H1 (cell line): ENCODE data around the gene CENPM. TPM values are rescaled to one million over a fixed set of nuclear protein-coding genes. Genes with fewer than 3 reads are reported as not detected.

Experiments used
- CTCF ChIA-PET: fragments of 300-600 bp; sonication (Branson Sonifier 250); formaldehyde crosslinking; loops from one replicate; lab custom pipeline; 2021; ENCODE audit not compliant: partially characterized antibody; lab: Charles Lee
- POLR2A ChIA-PET: fragments of 300-600 bp; sonication (Branson Sonifier 250); formaldehyde crosslinking; loops from one replicate; lab custom pipeline; 2021; ENCODE audit warnings: inconsistent platforms; ENCODE audit not compliant: partially characterized antibody; lab: Charles Lee
- DNase-seq, 2 experiments: peaks; one replicate each; pipeline versions ENCODE4 v3.0.0 to v3.0.0-alpha.2; 2010 to 2022; ENCODE audit warnings: low spot score in 2 of 2, low read depth in 1 of 2, mixed read lengths in 1 of 2
- FAIRE-seq: peaks from 2 replicates; lab custom pipeline; 2011; peaks lifted over from hg19 to GRCh38; lab: Jason Lieb, UNC
- H2AFZ ChIP-seq: 2 replicates; pipeline ENCODE4 v1.8.1; 2012; ENCODE audit warnings: low read length, inconsistent platforms
- H2AK5ac ChIP-seq: 2 replicates; pipeline ENCODE4 v1.6.1; 2013; ENCODE audit warnings: low read depth, low read length
- H2BK120ac ChIP-seq: replicated peaks from 2 replicates; pipeline ENCODE3; 2013; ENCODE audit warnings: low read depth, low read length, inconsistent platforms
- H2BK12ac ChIP-seq: 2 replicates; pipeline ENCODE4 v1.6.1; 2013; ENCODE audit warnings: low read depth, low read length
- H2BK15ac ChIP-seq: 2 replicates; pipeline ENCODE4 v1.6.1; 2013; ENCODE audit warnings: low read length
- H2BK20ac ChIP-seq: 2 replicates; pipeline ENCODE4 v1.6.1; 2013; ENCODE audit warnings: low read length
- H2BK5ac ChIP-seq: 2 replicates; pipeline ENCODE4 v1.6.1; 2013; ENCODE audit warnings: low read depth, low read length
- H3K14ac ChIP-seq: 2 replicates; pipeline ENCODE4 v1.6.1; 2013; ENCODE audit warnings: inconsistent platforms; ENCODE audit not compliant: insufficient read length
- H3K18ac ChIP-seq: 2 replicates; pipeline ENCODE4 v1.6.1; 2013; ENCODE audit warnings: low read length; ENCODE audit errors: extremely low read depth
- H3K23ac ChIP-seq: 2 replicates; pipeline ENCODE4 v1.6.1; 2013; ENCODE audit warnings: inconsistent platforms; ENCODE audit not compliant: insufficient read length
- H3K23me2 ChIP-seq: 2 replicates; pipeline ENCODE4 v1.6.1; 2013; ENCODE audit warnings: low read depth, low read length
- H3K27ac ChIP-seq: 2 replicates; pipeline ENCODE4 v1.6.1; 2011; ENCODE audit warnings: low read depth, low read length, inconsistent platforms
- H3K27me3 ChIP-seq, 4 experiments: replicated peaks in 1 of 4; 1 replicate in 1 of 4; 2 replicates in 3 of 4; pipeline versions ENCODE4 v1.6.1 to v1.8.1; 2011 to 2013; ENCODE audit warnings: low read length in 3 of 4, mild to moderate bottlenecking in 3 of 4, inconsistent platforms in 2 of 4, mixed read lengths in 2 of 4, moderate library complexity in 1 of 4; ENCODE audit not compliant: control insufficient read depth in 3 of 4, insufficient read depth in 3 of 4; ENCODE audit errors: extremely low read depth in 1 of 4
- H3K36me3 ChIP-seq, 4 experiments: 2 replicates each; pipeline versions ENCODE4 v1.6.1 to v1.8.1; 2011 to 2013; ENCODE audit warnings: mild to moderate bottlenecking in 4 of 4, low read length in 3 of 4, moderate library complexity in 2 of 4, control low read depth in 1 of 4, inconsistent platforms in 1 of 4; ENCODE audit not compliant: insufficient read depth in 4 of 4, control insufficient read depth in 2 of 4
- H3K4ac ChIP-seq: replicated peaks from 2 replicates; pipeline ENCODE3; 2013; ENCODE audit warnings: low read length, low read depth, mixed read lengths, inconsistent platforms; ENCODE audit not compliant: insufficient read length
- H3K4me1 ChIP-seq, 4 experiments: replicated peaks in 1 of 4; 1 replicate in 1 of 4; 2 replicates in 3 of 4; pipeline versions ENCODE4 v1.6.1 to v1.8.1; 2011 to 2013; ENCODE audit warnings: low read length in 3 of 4, inconsistent platforms in 2 of 4, mixed read lengths in 1 of 4; ENCODE audit not compliant: insufficient read depth in 4 of 4, control insufficient read depth in 3 of 4
- H3K4me2 ChIP-seq, 2 experiments: 2 replicates each; pipeline versions ENCODE4 v1.6.1 to v1.8.1; 2011 to 2013; ENCODE audit warnings: low read depth in 2 of 2, low read length in 2 of 2, control low read depth in 1 of 2, inconsistent platforms in 1 of 2, mild to moderate bottlenecking in 1 of 2; ENCODE audit not compliant: insufficient read depth in 1 of 2
- H3K4me3 ChIP-seq, 4 experiments: fragments of 200-600, 300-600 bp in 1 of 4; sonication (generic), shearing (Covaris generic), sonication (Bioruptor Twin) in 1 of 4; 2 replicates each; pipeline versions ENCODE4 v1.5.1 to v1.8.1; 2011 to 2016; ENCODE audit warnings: low read length in 4 of 4, low read depth in 3 of 4, control low read depth in 2 of 4, inconsistent platforms in 2 of 4, mild to moderate bottlenecking in 2 of 4, mixed read lengths in 1 of 4, moderate library complexity in 1 of 4; ENCODE audit not compliant: insufficient read depth in 2 of 4; ENCODE audit errors: extremely low read depth in 1 of 4
- H3K56ac ChIP-seq: replicated peaks from 2 replicates; pipeline ENCODE3; 2013; ENCODE audit warnings: low read depth, mild to moderate bottlenecking, mixed read lengths, low read length, inconsistent platforms; ENCODE audit not compliant: insufficient read length
- H3K79me1 ChIP-seq: 2 replicates; pipeline ENCODE4 v1.6.1; 2013; ENCODE audit warnings: low read depth, low read length, control low read depth
- H3K79me2 ChIP-seq, 2 experiments: 2 replicates each; pipeline versions ENCODE4 v1.6.1 to v1.8.1; 2012 to 2013; ENCODE audit warnings: low read length in 2 of 2, mild to moderate bottlenecking in 2 of 2, inconsistent platforms in 1 of 2; ENCODE audit not compliant: insufficient read depth in 2 of 2, control insufficient read depth in 1 of 2
- H3K9ac ChIP-seq, 4 experiments: replicated peaks in 1 of 4; 1 replicate in 1 of 4; 2 replicates in 3 of 4; pipeline versions ENCODE4 v1.6.1 to v1.8.1; 2011 to 2013; ENCODE audit warnings: low read depth in 3 of 4, low read length in 3 of 4, control low read depth in 2 of 4, mild to moderate bottlenecking in 2 of 4, moderate library complexity in 2 of 4, inconsistent platforms in 1 of 4; ENCODE audit errors: extremely low read depth in 1 of 4
- H3K9me3 ChIP-seq, 2 experiments: 2 replicates each; pipeline versions ENCODE4 v1.6.1 to v1.8.1; 2012 to 2013; ENCODE audit warnings: mild to moderate bottlenecking in 2 of 2, moderate library complexity in 2 of 2, control low read depth in 1 of 2, inconsistent platforms in 1 of 2, low read depth in 1 of 2, low read length in 1 of 2, mixed read lengths in 1 of 2; ENCODE audit not compliant: insufficient read depth in 2 of 2
- H4K20me1 ChIP-seq, 2 experiments: replicated peaks in 1 of 2; 2 replicates each; pipeline versions ENCODE3 to v1.8.1; 2011 to 2013; ENCODE audit warnings: inconsistent platforms in 2 of 2, low read length in 2 of 2, mild to moderate bottlenecking in 1 of 2; ENCODE audit not compliant: insufficient read depth in 2 of 2, control insufficient read depth in 1 of 2
- H4K5ac ChIP-seq: 2 replicates; pipeline ENCODE4 v1.6.1; 2013; ENCODE audit warnings: low read length, low read depth, mixed read lengths, inconsistent platforms; ENCODE audit not compliant: insufficient read length
- H4K8ac ChIP-seq: 2 replicates; pipeline ENCODE4 v1.8.0; 2013; ENCODE audit warnings: mild to moderate bottlenecking, moderate library complexity, low read length, inconsistent platforms; ENCODE audit not compliant: insufficient read depth; ENCODE audit errors: extremely low read depth
- H4K91ac ChIP-seq: replicated peaks from 2 replicates; pipeline ENCODE3; 2013; ENCODE audit warnings: low read length, mixed read lengths, inconsistent platforms; ENCODE audit not compliant: insufficient read length
- BCL11A ChIP-seq, 2 experiments: IDR thresholded peaks; one replicate each; pipeline ENCODE4 v1.6.1; 2011; ENCODE audit warnings: low read depth in 2 of 2, low read length in 2 of 2, mild to moderate bottlenecking in 2 of 2
- CTBP2 ChIP-seq: IDR thresholded peaks from 2 replicates; pipeline ENCODE4 v1.7.0; 2011; ENCODE audit warnings: borderline replicate concordance, mild to moderate bottlenecking, moderate library complexity, mixed read lengths, low read length; ENCODE audit not compliant: insufficient read depth, insufficient read length
- SIN3A ChIP-seq, 2 experiments: IDR thresholded peaks in 1 of 2; conservative IDR thresholded peaks in 1 of 2; 2 replicates each; pipeline ENCODE4 v1.6.1; 2011 to 2012; ENCODE audit warnings: low read length in 2 of 2, improper control_type of control experiment in 1 of 2, low read depth in 1 of 2, mild to moderate bottlenecking in 1 of 2
- WGBS, 2 experiments: shearing (Covaris generic) in 1 of 2; methylation state at CpG; one replicate each; pipeline versions ENCODE4 v1.1.6 to v1.1.7; 2013 to 2015; ENCODE audit warnings: low lambda C conversion rate in 2 of 2, mixed read lengths in 2 of 2, inconsistent platforms in 1 of 2, low coverage in 1 of 2, missing lambda C conversion rate in 1 of 2; ENCODE audit not compliant: insufficient replicate concordance in 2 of 2, insufficient coverage in 1 of 2, insufficient read length in 1 of 2; ENCODE audit errors: extremely low coverage in 1 of 2, missing lambda C conversion rate in 1 of 2; 5-methylcytosine and 5-hydroxymethylcytosine counted together
- polyA plus RNA-seq, 7 experiments: library from polyadenylated mRNA; depleted of rRNA in 3 of 7; stranded (reverse) in 5 of 7; unstranded in 2 of 7; fragments of >200 nt in 5 of 7; fragments of 200-250 nt in 2 of 7; gene quantifications; 1 replicate in 5 of 7; 2 replicates in 1 of 7; 4 replicates in 1 of 7; pipeline versions ENCODE4 v1.2.1 to v1.2.3, GENCODE V29; 2011 to 2013; ENCODE audit warnings: missing spikeins in 2 of 7, mixed read lengths in 2 of 7
- total RNA-seq: library from RNA; stranded (reverse); fragmentation: NEBNext Ultra II Directional; extraction: Animal tissue kit (Norgen Biotek cat#: 25700); gene quantifications from 2 replicates; pipeline ENCODE4 v1.2.1, GENCODE V29; 2021

Gene CENPM
- total and polyA plus RNA-seq, 2 of the 8 experiments (the other 6 are each of a cell fraction or from before 2014, with no cell fraction given) = 32.0 to 80.4 TPM

DNA sequence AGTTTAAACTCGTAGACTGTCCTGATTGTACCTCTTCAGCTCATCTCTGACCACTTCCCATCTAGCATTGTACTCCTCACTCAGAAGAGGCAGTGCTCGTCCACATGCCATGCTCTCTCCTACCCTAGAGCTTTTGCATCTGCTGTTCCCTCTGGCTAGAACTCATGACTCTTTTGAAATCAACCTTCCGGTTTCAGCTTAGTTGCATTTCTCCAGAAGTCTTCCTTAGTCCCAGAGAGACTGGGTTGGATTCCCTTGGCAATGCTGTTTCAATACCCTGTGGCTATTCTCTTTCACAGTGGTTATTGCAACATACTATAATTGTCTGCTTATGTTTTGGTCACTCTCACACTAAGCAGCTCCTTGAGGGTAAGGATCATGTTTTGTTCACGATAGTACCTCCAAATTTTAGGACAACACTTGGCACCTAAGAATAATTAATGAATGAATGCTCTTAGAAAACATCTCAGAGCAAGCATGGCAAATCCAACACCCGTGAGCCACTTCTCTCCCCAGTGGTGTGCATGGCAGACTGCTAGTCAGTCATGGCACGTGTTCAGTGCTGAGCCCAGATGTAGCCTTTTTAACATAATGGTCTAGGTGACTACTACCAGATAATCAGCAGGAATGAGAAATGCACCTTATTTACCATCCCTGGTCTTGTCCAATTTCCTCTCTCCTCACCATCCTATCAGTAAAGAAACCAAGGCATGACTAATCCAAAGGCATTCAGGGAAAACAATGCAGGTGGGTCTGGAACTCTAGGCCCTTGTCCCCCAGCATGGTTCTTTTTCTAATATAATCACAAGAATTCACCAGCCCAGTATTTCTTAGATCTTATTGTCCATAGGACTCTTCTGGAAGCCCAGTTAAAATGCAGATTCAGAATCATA, 36.8 kb upstream of the CENPM start:
- H3K23me2 ChIP-seq = no peaks in the 10 kb centered on the region

More for the DNA sequence above, 36.8 kb upstream of the CENPM start:
- Histone ChIP-seq H2BK12ac (no peak overlapping the region), H4K20me1 (peaks cover 5 to 8% of the 10 kb centered on the region in 2 experiments), H3K4me2 (no peak overlapping the region), H3K4me3 (no peak overlapping the region), H2BK15ac (no peak overlapping the region), H4K5ac (no peak overlapping the region), H3K4me1 (no peaks in the 10 kb centered on the region), H4K8ac (no peak overlapping the region), H3K36me3 (peaks cover 4 to 12% (median 10%) of the 10 kb centered on the region in 4 experiments; a peak in 6 of 8 replicates), H3K56ac (no peak overlapping the region), H2AK5ac (no peak overlapping the region), H2BK5ac (no peak overlapping the region), H3K27me3 (no peaks in the 10 kb centered on the region), H2AFZ (no peak overlapping the region), H3K79me2 (peaks cover 0 to 3% of the 10 kb centered on the region in 2 experiments; a peak in 1 of 4 replicates), H3K14ac (no peak overlapping the region), H3K27ac (no peak overlapping the region), H3K79me1 (peaks cover 2% of the 10 kb centered on the region; the same call in 1 of the 2 replicates), H3K4ac (no peak overlapping the region), H3K9ac (no peak overlapping the region), H2BK120ac (no peak overlapping the region), H3K18ac (no peak overlapping the region), H4K91ac (no peak overlapping the region), H2BK20ac (no peak overlapping the region), H3K9me3 (no peaks in the 10 kb centered on the region), H3K23ac (no peak overlapping the region)
- ChIA-PET CTCF (interaction anchor here (0.5 to 2.0 kb wide), 10 partner anchors 10 to 568 kb away, joined by 3 to 8 read pairs (median 3); no protein-coding TSS in a partner anchor), POLR2A (interaction anchor here (1.0 kb wide), 1 partner anchor 101 kb away, joined by 3 read pairs; no protein-coding TSS in a partner anchor)
- WGBS, 2 experiments = 81% methylated on average over 6 of the region's 6 CpGs; no CpG with 5 or more reads in 1 of the 2 experiments
- FAIRE-seq (no peak), DNase-seq (no peak)
- TF ChIP-seq CTBP2 (no peak), SIN3A (conservative IDR thresholded peaks at IDR 0.05 in 1 of 2, IDR thresholded peaks at IDR 0.05 in 1 of 2; ENCODE audit: low read depth in 1 of 2, low read length in 2 of 2) (no peak), BCL11A (IDR thresholded peaks at IDR 0.05; ENCODE audit: low read depth in 2 of 2, low read length in 2 of 2) (no peak)
